ENCODE measurements around the gene CTTNBP2NL. TPM values are rescaled to one million over a fixed set of nuclear protein-coding genes. Genes with fewer than 3 reads are reported as not detected.
"Not testable (repeated sequence)": the region's sequence is repeated elsewhere in the genome, so short reads cannot be mapped to it uniquely, and the experiment has no call there.

Gene CTTNBP2NL
- total and polyA plus RNA-seq, 4 donors = 1.7 to 4.4 (median 3.0) TPM

GRCh38 chr1:112470324-112470723, 74.3 kb downstream of the CTTNBP2NL start:
- H3K4me3 ChIP-seq (ENCODE audit: low read depth in 1 of 3, low read length in 3 of 3); H3K4me1 ChIP-seq (ENCODE audit: control insufficient read depth in 4 of 4, insufficient read depth in 4 of 4, low read length in 3 of 4); H3K36me3 ChIP-seq (ENCODE audit: control insufficient read depth in 4 of 4, insufficient read depth in 3 of 4, low read depth in 1 of 4, low read length in 3 of 4); H3K9me3 ChIP-seq (ENCODE audit: control insufficient read depth in 4 of 4, low read length in 3 of 4); DNase-seq (ENCODE audit: low spot score); H3K27ac ChIP-seq (ENCODE audit: low read depth in 1 of 2, low read length in 2 of 2); H3K9ac ChIP-seq (ENCODE audit: low read depth in 1 of 2, low read length in 2 of 2); H3K27me3 ChIP-seq (ENCODE audit: control insufficient read depth in 4 of 4, insufficient read depth in 4 of 4, low read length in 3 of 4): not testable (repeated sequence)
- 91% methylated on average over 7 of the region's 7 CpGs for WGBS

- no peak for TF ChIP-seq GABPA (IDR thresholded peaks at IDR 0.05 in 1 of 2, conservative IDR thresholded peaks at IDR 0.05 in 1 of 2)
- TF ChIP-seq JUND (IDR thresholded peaks at IDR 0.05) = no peak
- TF ChIP-seq RAD21 (IDR thresholded peaks at IDR 0.05) = no peak
- no peak for TF ChIP-seq ZBTB33 (IDR thresholded peaks at IDR 0.05)
- no peak for TF ChIP-seq FOXA2 (IDR thresholded peaks at IDR 0.05)
- TF ChIP-seq TAF1 (conservative IDR thresholded peaks at IDR 0.05) = no peak
- DNase-seq (ENCODE audit: low spot score) = no peak
- H3K36me3 ChIP-seq (ENCODE audit: control insufficient read depth in 4 of 4, insufficient read depth in 3 of 4, low read depth in 1 of 4, low read length in 3 of 4) = no peaks in the 10 kb centered on the region
- H3K4me1 ChIP-seq (ENCODE audit: control insufficient read depth in 4 of 4, insufficient read depth in 4 of 4, low read length in 3 of 4) = peaks cover 0 to 6% (median 4%) of the 10 kb centered on the region in 4 donors
- no peak overlapping the region for H3K4me3 ChIP-seq (ENCODE audit: low read depth in 1 of 3, low read length in 3 of 3)
- 67% methylated on average over 3 of the region's 3 CpGs for WGBS
- no peaks in the 10 kb centered on the region for H3K27me3 ChIP-seq (ENCODE audit: control insufficient read depth in 4 of 4, insufficient read depth in 4 of 4, low read length in 3 of 4)
- H3K9me3 ChIP-seq (ENCODE audit: control insufficient read depth in 4 of 4, low read length in 3 of 4) = no peaks in the 10 kb centered on the region
- no peak overlapping the region for H3K27ac ChIP-seq (ENCODE audit: low read depth in 1 of 2, low read length in 2 of 2)
- no peak overlapping the region for H3K9ac ChIP-seq (ENCODE audit: low read depth in 1 of 2, low read length in 2 of 2)
Measured at GRCh38 chr1:112470966-112471365, 75.0 kb downstream of the CTTNBP2NL start.

- no peak for TF ChIP-seq RXRA (IDR thresholded peaks at IDR 0.05)
- no peak for TF ChIP-seq MAX (IDR thresholded peaks at IDR 0.05)
- no peak for TF ChIP-seq HNF4G (IDR thresholded peaks at IDR 0.05)
- no peak for TF ChIP-seq FOXA1 (IDR thresholded peaks at IDR 0.05)
- no peak for TF ChIP-seq REST (IDR thresholded peaks at IDR 0.05)
- TF ChIP-seq YY1 (IDR thresholded peaks at IDR 0.05) = no peak
- no peak for TF ChIP-seq TAF1 (conservative IDR thresholded peaks at IDR 0.05)
- Histone ChIP-seq H3K9ac (ENCODE audit: low read depth in 1 of 2, low read length in 2 of 2) (no peak overlapping the region), H3K9me3 (ENCODE audit: control insufficient read depth in 4 of 4, low read length in 3 of 4) (peaks cover 0 to 6% (median 2%) of the 10 kb centered on the region in 4 donors), H3K27me3 (ENCODE audit: control insufficient read depth in 4 of 4, insufficient read depth in 4 of 4, low read length in 3 of 4) (no peaks in the 10 kb centered on the region), H3K4me1 (ENCODE audit: control insufficient read depth in 4 of 4, insufficient read depth in 4 of 4, low read length in 3 of 4) (no peaks in the 10 kb centered on the region), H3K36me3 (ENCODE audit: control insufficient read depth in 4 of 4, insufficient read depth in 3 of 4, low read depth in 1 of 4, low read length in 3 of 4) (no peaks in the 10 kb centered on the region), H3K27ac (ENCODE audit: low read depth in 1 of 2, low read length in 2 of 2) (no peak overlapping the region), H3K4me3 (ENCODE audit: low read depth in 1 of 3, low read length in 3 of 3) (no peak overlapping the region)
- DNase-seq (ENCODE audit: low spot score) = no peak
- 93% methylated on average over 1 of the region's 1 CpG for WGBS
Measured at GRCh38 chr1:112472142-112472541, 76.1 kb downstream of the CTTNBP2NL start.
